HCT116 (cell line): Measurements from ENCODE around the gene GAL. TPM values are rescaled to one million over a fixed set of nuclear protein-coding genes. Genes with fewer than 3 reads are reported as not detected.

ENCODE experiments used
- ATAC-seq: fragments of 200-7000 bp; cut with Tn5 transposase; 2 replicates; pipeline ENCODE4 v1.9.1; 2020; ENCODE audit warnings: mild to moderate bottlenecking, moderate library complexity
- BruUV-seq: library from RNA; stranded (reverse); fragments of 400-500 nt; replicated peaks from 2 replicates; lab custom pipeline; 2021; lab: Mats Ljungman, UMichigan
- CTCF ChIA-PET: fragments of 300-600 bp; sonication (Branson Sonifier 250); formaldehyde crosslinking; loops from one replicate; lab custom pipeline; 2021; ENCODE audit warnings: antibody characterized with exemption; lab: Charles Lee
- POLR2A ChIA-PET: fragments of 300-600, 350-600 bp; sonication (Branson Sonifier 250); formaldehyde crosslinking; loops from one replicate; lab custom pipeline; 2021; ENCODE audit warnings: antibody characterized with exemption; lab: Charles Lee
- RAD21 ChIA-PET, 2 experiments: fragments of 300-600 bp; sonication (Branson Sonifier 250); formaldehyde crosslinking; loops; one replicate each; lab custom pipeline; 2023; ENCODE audit warnings: low total read pairs in 2 of 2; ENCODE audit not compliant: uncharacterized antibody in 2 of 2, unreplicated experiment in 2 of 2, low non-redundant PET in 1 of 2; lab: Charles Lee
- DNase-seq: peaks from one replicate; pipeline ENCODE4 v3.0.0-alpha.2; 2010; ENCODE audit warnings: low read depth, low spot score
- H2AFZ ChIP-seq: fragments of 200-600 bp; shearing (Covaris generic), sonication (generic); 2 replicates; pipeline ENCODE4 v1.6.1; 2017; ENCODE audit warnings: low read depth, mixed run types, mixed read lengths, antibody characterized with exemption, low read length; ENCODE audit not compliant: poor library complexity, severe bottlenecking
- H3K27ac ChIP-seq: 2 replicates; pipeline ENCODE4 v1.5.1; 2012; ENCODE audit warnings: low read depth, low read length
- H3K27me3 ChIP-seq: fragments of 200-600 bp; sonication (generic); 2 replicates; pipeline ENCODE4 v1.6.1; 2016; ENCODE audit warnings: mixed run types, low read length, mixed read lengths; ENCODE audit not compliant: insufficient read depth
- H3K36me3 ChIP-seq, 2 experiments: fragments of 200-500 bp in 1 of 2; fragments of 200-600 bp in 1 of 2; sonication (Bioruptor generic) in 1 of 2; sonication (generic) in 1 of 2; 2 replicates each; pipeline versions ENCODE4 v1.5.1 to v1.6.1; 2014 to 2016; ENCODE audit warnings: low read length in 2 of 2, inconsistent platforms in 1 of 2, mixed read lengths in 1 of 2, mixed run types in 1 of 2; ENCODE audit not compliant: insufficient read depth in 2 of 2, control insufficient read depth in 1 of 2
- H3K4me1 ChIP-seq, 2 experiments: fragments of 200-600 bp in 1 of 2; sonication (generic) in 1 of 2; 2 replicates each; pipeline versions ENCODE4 v1.5.1 to v1.6.1; 2012 to 2017; ENCODE audit warnings: low read length in 2 of 2, inconsistent platforms in 1 of 2, mild to moderate bottlenecking in 1 of 2, mixed read lengths in 1 of 2, mixed run types in 1 of 2, moderate library complexity in 1 of 2; ENCODE audit not compliant: insufficient read depth in 2 of 2, control insufficient read depth in 1 of 2
- H3K4me2 ChIP-seq: fragments of 200-600 bp; sonication (generic); 2 replicates; pipeline ENCODE4 v1.6.1; 2017; ENCODE audit warnings: mixed run types, low read length, mixed read lengths
- H3K4me3 ChIP-seq, 2 experiments: fragments of 200-600 bp in 1 of 2; sonication (generic) in 1 of 2; replicated peaks in 1 of 2; 2 replicates each; pipeline ENCODE4 v1.5.1; 2011 to 2016; ENCODE audit warnings: low read length in 2 of 2, control low read depth in 1 of 2, low read depth in 1 of 2, mild to moderate bottlenecking in 1 of 2, mixed read lengths in 1 of 2, mixed run types in 1 of 2
- H3K79me2 ChIP-seq: fragments of 200-600 bp; sonication (generic); 2 replicates; pipeline ENCODE4 v1.6.1; 2017; ENCODE audit warnings: mild to moderate bottlenecking, mixed run types, low read length, moderate library complexity, mixed read lengths; ENCODE audit not compliant: insufficient read depth
- H3K9ac ChIP-seq: fragments of 200-600 bp; sonication (generic); 2 replicates; pipeline ENCODE4 v1.6.1; 2016; ENCODE audit warnings: low read length, mixed read lengths
- H3K9me2 ChIP-seq: fragments of 200-600 bp; sonication (generic), shearing (Covaris generic); 2 replicates; pipeline ENCODE4 v1.6.1; 2017; ENCODE audit warnings: mixed run types, mild to moderate bottlenecking, moderate library complexity; ENCODE audit not compliant: insufficient read depth
- H3K9me3 ChIP-seq, 2 experiments: fragments of 200-500 bp in 1 of 2; fragments of 200-600 bp in 1 of 2; sonication (Bioruptor generic) in 1 of 2; sonication (generic) in 1 of 2; 2 replicates each; pipeline ENCODE4 v1.6.1; 2014 to 2017; ENCODE audit warnings: low read length in 2 of 2, mixed read lengths in 2 of 2, inconsistent platforms in 1 of 2, low read depth in 1 of 2, mild to moderate bottlenecking in 1 of 2, mixed run types in 1 of 2, moderate library complexity in 1 of 2; ENCODE audit not compliant: control insufficient read depth in 1 of 2, insufficient read depth in 1 of 2
- H4K20me1 ChIP-seq: fragments of 200-600 bp; sonication (generic), shearing (Covaris generic); 2 replicates; pipeline ENCODE4 v1.6.1; 2017; ENCODE audit warnings: mixed run types, mild to moderate bottlenecking, moderate library complexity; ENCODE audit not compliant: insufficient read depth
- JUND ChIP-seq: IDR thresholded peaks from 2 replicates; pipeline ENCODE4 v1.6.1; 2012
- POLR2A ChIP-seq: IDR thresholded peaks from 2 replicates; pipeline ENCODE4 v1.7.0; 2011; ENCODE audit warnings: borderline replicate concordance; ENCODE audit not compliant: insufficient read depth, insufficient read length; ENCODE audit errors: extremely low read depth
- POLR2AphosphoS5 ChIP-seq: IDR thresholded peaks from 2 replicates; pipeline ENCODE4 v1.6.1; 2011; ENCODE audit warnings: mild to moderate bottlenecking, low read depth, low read length, moderate library complexity
- SIN3A ChIP-seq: IDR thresholded peaks from 2 replicates; pipeline ENCODE4 v1.6.1; 2012; ENCODE audit warnings: low read depth
- SRF ChIP-seq: IDR thresholded peaks from 2 replicates; pipeline ENCODE4 v1.6.1; 2012; ENCODE audit warnings: low read depth
- ZFX ChIP-seq: fragments of 450-650 bp; IDR thresholded peaks from 2 replicates; pipeline ENCODE4 v1.6.1; 2017
- intact Hi-C: fragments of 100-400 bp; cut with micrococcal nuclease; formaldehyde crosslinking; loops from 2 replicates; pipeline ENCODE4 v1.10.0; 2022
- total RNA-seq: library from RNA; stranded (reverse); gene quantifications from one replicate; pipeline ENCODE4 v1.2.1, GENCODE V29; 2021; ENCODE audit not compliant: unreplicated experiment
- TF ChIP-seq, protein P1 (sequence below): IDR thresholded peaks from 2 replicates; pipeline ENCODE4 v1.6.1; 2012
- TF ChIP-seq, protein P2 (sequence below), 3 experiments: fragments of 200-600 bp in 1 of 3; sonication (generic) in 1 of 3; IDR thresholded peaks in 2 of 3; conservative IDR thresholded peaks in 1 of 3; 2 replicates each; pipeline ENCODE4 v1.5.1; 2012 to 2017; ENCODE audit warnings: low read depth in 2 of 3, low read length in 2 of 3, antibody characterized with exemption in 1 of 3, borderline replicate concordance in 1 of 3, control low read depth in 1 of 3, mild to moderate bottlenecking in 1 of 3, mixed read lengths in 1 of 3, mixed run types in 1 of 3, moderate library complexity in 1 of 3; ENCODE audit not compliant: insufficient read depth in 1 of 3

GAL gene
- total RNA-seq, 1 experiment from 2014 or later, result 83.1 TPM

DNA sequence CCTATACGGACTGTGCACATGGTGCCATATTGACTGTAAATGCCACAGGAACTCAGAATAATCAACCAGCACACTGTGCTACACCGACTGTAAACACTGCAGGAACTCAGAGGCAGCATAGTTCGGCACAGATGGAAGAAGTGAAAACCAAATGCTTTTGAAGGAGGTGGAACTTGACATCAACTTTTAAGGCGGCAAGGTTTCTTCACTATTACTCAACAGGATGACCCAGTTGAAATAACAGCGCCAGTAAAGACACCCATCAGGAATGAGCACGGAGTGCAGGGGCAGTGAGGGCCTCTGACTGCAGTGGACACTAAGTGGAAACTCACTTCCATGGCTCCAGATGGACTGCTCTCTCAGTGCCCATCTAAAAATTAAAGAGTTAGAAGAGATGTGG lies 51.3 kb downstream of the GAL start:
- POLR2A ChIA-PET, result no interaction called here
- Histone ChIP-seq H3K9me2 (no peaks in the 10 kb centered on the region), H3K36me3 (no peaks in the 10 kb centered on the region), H4K20me1 (no peaks in the 10 kb centered on the region), H3K79me2 (no peaks in the 10 kb centered on the region), H3K4me2 (no peak overlapping the region), H3K9ac (no peak overlapping the region), H3K27ac (no peak overlapping the region), H2AFZ (no peak overlapping the region), H3K4me3 (no peak overlapping the region), H3K27me3 (no peaks in the 10 kb centered on the region), H3K4me1 (no peaks in the 10 kb centered on the region), H3K9me3 (no peaks in the 10 kb centered on the region)
- no peak for ATAC-seq
- TF ChIP-seq ZFX (no peak), POLR2A (no peak), POLR2AphosphoS5 (no peak), SIN3A (no peak), JUND (no peak), SRF (no peak)
- TF ChIP-seq, protein P1, sequence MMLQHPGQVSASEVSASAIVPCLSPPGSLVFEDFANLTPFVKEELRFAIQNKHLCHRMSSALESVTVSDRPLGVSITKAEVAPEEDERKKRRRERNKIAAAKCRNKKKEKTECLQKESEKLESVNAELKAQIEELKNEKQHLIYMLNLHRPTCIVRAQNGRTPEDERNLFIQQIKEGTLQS, result no peak
- TF ChIP-seq, protein P2, sequence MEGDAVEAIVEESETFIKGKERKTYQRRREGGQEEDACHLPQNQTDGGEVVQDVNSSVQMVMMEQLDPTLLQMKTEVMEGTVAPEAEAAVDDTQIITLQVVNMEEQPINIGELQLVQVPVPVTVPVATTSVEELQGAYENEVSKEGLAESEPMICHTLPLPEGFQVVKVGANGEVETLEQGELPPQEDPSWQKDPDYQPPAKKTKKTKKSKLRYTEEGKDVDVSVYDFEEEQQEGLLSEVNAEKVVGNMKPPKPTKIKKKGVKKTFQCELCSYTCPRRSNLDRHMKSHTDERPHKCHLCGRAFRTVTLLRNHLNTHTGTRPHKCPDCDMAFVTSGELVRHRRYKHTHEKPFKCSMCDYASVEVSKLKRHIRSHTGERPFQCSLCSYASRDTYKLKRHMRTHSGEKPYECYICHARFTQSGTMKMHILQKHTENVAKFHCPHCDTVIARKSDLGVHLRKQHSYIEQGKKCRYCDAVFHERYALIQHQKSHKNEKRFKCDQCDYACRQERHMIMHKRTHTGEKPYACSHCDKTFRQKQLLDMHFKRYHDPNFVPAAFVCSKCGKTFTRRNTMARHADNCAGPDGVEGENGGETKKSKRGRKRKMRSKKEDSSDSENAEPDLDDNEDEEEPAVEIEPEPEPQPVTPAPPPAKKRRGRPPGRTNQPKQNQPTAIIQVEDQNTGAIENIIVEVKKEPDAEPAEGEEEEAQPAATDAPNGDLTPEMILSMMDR (IDR thresholded peaks at IDR 0.05 in 2 of 3, conservative IDR thresholded peaks at IDR 0.05 in 1 of 3; ENCODE audit: borderline replicate concordance in 1 of 3, insufficient read depth in 1 of 3, low read depth in 2 of 3, low read length in 2 of 3), result no peak
- no TSS peak for BruUV-seq
- CTCF ChIA-PET, result no interaction called here
- DNase-seq, result no peak
- intact Hi-C loops, result no loop called here
- RAD21 ChIA-PET, result no interaction called here

Other genes starting within 250 kb of the GAL start
- 113 TPM for gene PPP6R3, start 223.8 kb upstream of the GAL start, total RNA-seq
- gene TESMIN, start 67.0 kb downstream of the GAL start, total RNA-seq, result 24.8 TPM
- 54.4 TPM for gene CPT1A, start 157.4 kb downstream of the GAL start, total RNA-seq
- gene MRPL21, start 219.3 kb downstream of the GAL start, total RNA-seq, result 90.2 TPM
- 19.3 TPM for gene IGHMBP2, start 219.3 kb downstream of the GAL start, total RNA-seq